ENCODE measurements around the gene PROK1.

DNA sequence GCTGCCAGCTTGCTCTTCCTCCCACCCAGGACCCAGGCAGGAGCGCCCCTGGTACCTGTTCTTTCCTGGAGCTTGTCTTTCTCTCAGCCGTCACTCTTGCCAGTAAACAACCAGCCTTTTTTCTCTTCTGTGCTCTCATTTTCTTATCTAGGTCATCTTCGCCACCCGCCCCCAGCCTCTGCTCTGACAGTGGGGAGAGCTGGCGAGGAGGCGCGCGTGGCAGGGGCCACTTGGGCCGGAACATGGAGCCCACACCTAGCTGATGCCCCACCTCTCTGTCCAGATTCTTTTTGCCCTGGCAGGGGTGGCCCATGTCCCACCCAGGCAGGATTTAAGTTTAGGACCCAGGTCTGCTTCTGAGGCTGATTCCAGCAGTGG lies 32.3 kb downstream of the PROK1 start:
- TF ChIP-seq, protein P1, sequence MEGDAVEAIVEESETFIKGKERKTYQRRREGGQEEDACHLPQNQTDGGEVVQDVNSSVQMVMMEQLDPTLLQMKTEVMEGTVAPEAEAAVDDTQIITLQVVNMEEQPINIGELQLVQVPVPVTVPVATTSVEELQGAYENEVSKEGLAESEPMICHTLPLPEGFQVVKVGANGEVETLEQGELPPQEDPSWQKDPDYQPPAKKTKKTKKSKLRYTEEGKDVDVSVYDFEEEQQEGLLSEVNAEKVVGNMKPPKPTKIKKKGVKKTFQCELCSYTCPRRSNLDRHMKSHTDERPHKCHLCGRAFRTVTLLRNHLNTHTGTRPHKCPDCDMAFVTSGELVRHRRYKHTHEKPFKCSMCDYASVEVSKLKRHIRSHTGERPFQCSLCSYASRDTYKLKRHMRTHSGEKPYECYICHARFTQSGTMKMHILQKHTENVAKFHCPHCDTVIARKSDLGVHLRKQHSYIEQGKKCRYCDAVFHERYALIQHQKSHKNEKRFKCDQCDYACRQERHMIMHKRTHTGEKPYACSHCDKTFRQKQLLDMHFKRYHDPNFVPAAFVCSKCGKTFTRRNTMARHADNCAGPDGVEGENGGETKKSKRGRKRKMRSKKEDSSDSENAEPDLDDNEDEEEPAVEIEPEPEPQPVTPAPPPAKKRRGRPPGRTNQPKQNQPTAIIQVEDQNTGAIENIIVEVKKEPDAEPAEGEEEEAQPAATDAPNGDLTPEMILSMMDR (IDR thresholded peaks at IDR 0.05 in 2 of 3, conservative IDR thresholded peaks at IDR 0.05 in 1 of 3; ENCODE audit: control insufficient read depth in 2 of 3, extremely low read depth in 1 of 3, insufficient read depth in 1 of 3, low read depth in 3 of 3, low read length in 3 of 3), result no peak
- TF ChIP-seq E2F4 (IDR thresholded peaks at IDR 0.05; ENCODE audit: low read depth, low read length), result no peak
